Stimulated activated CD4-positive, alpha-beta T cell treated with anti-CD3 and anti-CD28 coated beads, Interleukin-2, amount 100 ng/mL, for 4 hours (primary cell): Measurements from ENCODE around the gene XRN1.
"Not testable (repeated sequence)": the region's sequence is repeated elsewhere in the genome, so short reads cannot be mapped to it uniquely, and the experiment has no call there.

Experiments used
- DNase-seq: peaks from one replicate; pipeline ENCODE4 v3.0.0-alpha.2; 2020; ENCODE audit warnings: low read depth

The XRN1 gene

DNA sequence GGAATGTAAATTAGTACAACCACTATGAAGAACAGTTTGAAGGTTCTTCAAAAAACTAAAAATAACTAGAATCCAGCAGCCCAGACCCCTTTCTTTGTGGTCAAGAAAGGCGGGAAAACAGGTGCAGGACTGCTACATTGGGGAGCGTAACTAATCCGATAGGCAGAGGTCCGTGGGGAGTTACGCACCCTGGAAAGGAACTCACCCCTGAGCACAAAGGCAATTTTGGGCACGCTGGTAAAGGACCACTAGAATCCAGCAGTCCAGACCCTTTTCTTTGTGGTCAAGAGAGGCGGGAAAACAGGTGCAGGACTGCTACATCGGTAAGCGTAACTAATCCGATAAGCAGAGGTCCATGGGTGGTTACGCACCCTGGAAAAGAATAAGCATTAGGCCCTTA is 9.7 kb downstream of the XRN1 start:
- not testable (repeated sequence) for DNase-seq

GRCh38 chr3:142436951-142437585 is 10.8 kb downstream of the XRN1 start:
- no peak for DNase-seq

GRCh38 chr3:142434503-142434902 is 13.3 kb downstream of the XRN1 start:
- DNase-seq = no peak

- no peak for DNase-seq
Observed at GRCh38 chr3:142433110-142433509, 14.7 kb downstream of the XRN1 start.

DNA sequence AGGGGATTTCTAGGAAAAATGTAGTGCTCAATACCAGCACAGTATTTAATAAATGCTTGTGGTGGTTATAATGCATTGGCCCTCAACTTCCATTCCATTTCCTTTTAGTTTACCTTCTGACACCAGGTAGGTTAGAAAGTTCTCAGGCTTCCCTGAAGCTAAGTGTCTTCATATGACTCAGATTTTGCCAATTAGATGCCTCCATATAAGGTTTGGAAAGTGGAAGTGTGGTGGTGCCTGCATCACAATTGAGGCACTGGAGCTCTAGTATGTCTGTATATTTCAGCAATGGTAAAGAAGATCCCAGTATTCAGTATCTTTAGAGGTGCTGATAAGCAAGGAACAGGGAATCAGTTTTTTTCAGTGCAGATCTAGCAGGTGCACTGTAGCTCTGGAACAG is 18.3 kb downstream of the XRN1 start:
- no peak for DNase-seq

- DNase-seq = no peak
Observed at GRCh38 chr3:142424754-142425153, 23.1 kb downstream of the XRN1 start.

DNA sequence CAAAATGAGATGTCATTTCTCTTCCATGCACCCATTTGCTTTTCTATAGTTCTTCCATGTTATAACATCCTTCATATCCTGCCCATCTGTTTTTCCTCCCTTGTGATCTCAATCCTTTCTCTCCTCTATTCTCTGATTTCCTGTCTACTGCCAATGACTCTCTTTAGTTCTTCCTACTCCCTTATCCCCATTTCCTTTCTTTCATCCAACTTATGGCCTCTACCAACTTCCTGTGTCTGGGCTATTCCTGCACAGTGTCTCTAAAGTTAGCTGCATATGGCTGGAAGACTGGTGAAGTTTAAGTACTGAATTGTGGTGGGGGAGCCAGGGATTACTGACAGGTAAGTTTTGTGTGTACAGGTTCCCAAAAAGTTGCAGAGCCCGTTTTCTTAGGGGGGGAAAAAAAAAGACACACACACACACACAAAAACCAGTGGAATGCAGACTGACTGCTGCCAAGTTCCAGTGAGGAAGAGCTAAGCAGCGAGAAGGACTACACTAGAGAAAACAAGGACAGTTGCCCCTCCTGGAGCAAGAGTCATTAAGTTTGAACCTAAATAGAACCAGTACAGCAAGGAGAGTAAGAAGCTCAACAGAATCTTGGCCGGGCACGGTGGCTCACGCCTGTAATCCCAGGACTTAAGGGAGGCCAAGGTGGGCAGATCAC is 28.8 kb downstream of the XRN1 start:
- no peak for DNase-seq

- DNase-seq = no peak
Observed at GRCh38 chr3:142417302-142417701, 30.5 kb downstream of the XRN1 start.

- DNase-seq = not testable (repeated sequence)
Observed at GRCh38 chr3:142400537-142400936, 47.3 kb downstream of the XRN1 start.

- no peak for DNase-seq
Observed at GRCh38 chr3:142394921-142395622, 52.8 kb downstream of the XRN1 start.

- no peak for DNase-seq
Observed at GRCh38 chr3:142385078-142385477, 62.8 kb downstream of the XRN1 start.

DNA sequence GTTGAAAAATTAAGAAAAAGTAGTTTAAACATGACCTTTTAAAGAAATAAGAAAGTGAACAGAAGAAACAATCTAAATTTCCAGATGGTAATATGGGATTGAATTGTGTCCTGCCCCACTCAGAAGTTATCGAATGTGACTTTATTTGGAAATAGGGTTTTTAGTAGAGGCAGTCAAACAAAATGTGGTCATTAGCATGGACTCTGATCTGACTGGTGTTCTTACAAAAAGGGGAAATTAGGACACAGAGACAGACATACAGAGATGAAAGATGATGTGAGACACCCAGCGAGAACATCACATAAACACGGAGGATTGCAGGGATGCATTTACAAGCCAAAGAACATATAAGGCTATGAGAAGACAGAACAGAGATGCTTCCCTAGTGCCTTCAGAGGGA is 73.2 kb downstream of the XRN1 start:
- DNase-seq = no peak

DNA sequence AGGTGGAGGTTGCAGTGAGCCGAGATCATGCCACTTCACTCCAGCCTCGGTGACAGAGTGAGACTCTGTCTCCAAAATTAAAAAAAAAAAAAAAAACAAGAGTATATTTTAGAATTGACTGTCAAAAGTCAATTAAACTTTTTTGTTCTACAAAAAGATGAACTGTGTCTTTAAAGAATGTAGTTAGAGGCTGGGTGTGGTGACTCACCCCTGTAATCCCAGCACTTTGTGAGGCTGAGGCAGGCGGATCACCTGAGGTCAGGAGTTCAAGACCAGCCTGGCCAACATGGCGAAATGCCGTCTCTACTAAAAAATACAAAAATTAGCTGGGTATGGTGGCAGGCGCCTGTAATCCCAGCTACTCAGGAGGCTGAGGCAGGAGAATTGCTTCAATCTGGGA is 78.3 kb downstream of the XRN1 start:
- DNase-seq = not testable (repeated sequence)

GRCh38 chr3:142366434-142366833 is 81.4 kb downstream of the XRN1 start:
- no peak for DNase-seq

DNA sequence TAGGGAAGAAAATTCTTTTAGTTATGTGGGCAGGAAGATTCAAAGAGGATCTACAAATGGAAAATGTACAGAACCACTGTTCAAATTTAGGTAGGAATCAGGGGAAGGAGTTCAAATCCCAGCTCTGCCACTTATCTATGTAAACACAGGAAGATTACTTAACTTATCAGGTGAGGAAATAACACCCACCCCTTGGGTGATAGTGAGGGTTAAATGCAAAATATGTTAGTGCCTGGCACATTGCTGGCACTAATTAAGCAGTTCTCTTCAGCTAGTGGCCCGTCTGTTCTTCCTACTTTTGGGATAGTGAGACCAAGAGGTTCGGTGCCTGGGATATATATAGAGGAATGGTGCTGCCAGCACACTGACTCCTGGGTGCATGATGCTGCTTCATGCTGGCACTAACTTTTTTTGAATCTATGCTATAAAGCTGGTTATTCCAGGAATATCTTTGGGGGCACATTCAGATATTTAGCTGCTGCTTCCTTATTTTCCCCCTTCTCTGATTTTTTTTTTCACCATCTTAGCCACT is 83.8 kb downstream of the XRN1 start:
- DNase-seq = no peak

GRCh38 chr3:142363433-142363832 is 84.4 kb downstream of the XRN1 start:
- DNase-seq = not testable (repeated sequence)

DNA sequence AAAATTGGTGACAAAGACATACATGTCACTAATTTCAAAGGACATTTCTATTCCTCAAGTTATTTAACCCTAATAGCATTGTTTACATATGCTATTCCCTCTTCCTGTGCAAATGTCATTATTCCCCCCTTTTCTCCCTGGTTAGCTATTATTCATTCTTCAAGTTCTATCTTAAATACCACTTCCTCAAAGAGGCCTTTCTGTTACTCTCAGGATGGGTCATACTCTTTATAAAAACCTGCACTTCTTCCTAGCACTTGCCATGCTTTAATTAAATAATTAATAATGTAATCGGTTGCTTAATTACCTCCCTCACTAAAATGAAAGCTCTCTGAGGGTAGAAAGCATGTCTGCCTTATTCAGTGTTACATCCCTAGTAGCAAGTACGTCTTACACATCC is 88.5 kb downstream of the XRN1 start:
- no peak for DNase-seq

- no peak for DNase-seq
Observed at GRCh38 chr3:142356818-142357217, 91.0 kb downstream of the XRN1 start.

DNA sequence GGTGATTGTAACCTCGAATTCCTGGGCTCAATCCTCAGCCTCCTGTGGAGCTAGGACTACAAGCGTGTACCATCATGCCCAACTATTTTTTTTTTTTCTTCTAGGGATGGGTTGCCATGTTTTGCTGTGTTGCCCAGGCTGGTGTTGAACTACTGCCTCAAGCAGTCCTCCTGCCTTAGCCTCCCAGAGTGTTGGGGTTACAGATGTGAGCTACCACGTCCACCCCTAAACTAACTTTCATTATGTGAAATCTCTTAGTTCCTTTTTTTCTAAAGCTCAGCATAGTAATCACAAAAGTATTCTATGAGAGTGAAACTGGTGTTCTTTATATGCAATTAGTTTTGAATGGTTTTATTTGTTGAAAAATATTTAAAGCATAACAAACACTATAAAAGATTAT is 92.1 kb downstream of the XRN1 start:
- DNase-seq = no peak

- DNase-seq = no peak
Observed at GRCh38 chr3:142354076-142354475, 93.8 kb downstream of the XRN1 start.

DNA sequence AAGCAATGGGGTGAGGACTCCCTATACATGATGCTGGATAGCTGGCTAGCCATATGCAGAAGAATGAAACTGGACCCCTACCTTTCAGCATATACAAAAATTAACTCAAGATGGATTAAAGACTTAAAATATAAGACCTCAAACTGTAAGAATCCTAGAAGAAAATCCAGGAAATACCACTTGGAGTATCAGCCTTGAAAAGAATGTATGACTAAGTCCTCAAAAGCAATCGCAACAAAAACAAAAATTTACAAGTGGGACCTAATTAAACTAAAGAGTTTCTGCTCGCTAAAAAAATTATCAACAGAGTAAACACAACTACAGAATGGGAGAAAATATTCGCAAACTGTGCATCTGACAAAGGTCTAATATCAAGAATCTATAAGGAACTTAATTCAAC is 94.3 kb downstream of the XRN1 start:
- no peak for DNase-seq

- DNase-seq = not testable (repeated sequence)
Observed at GRCh38 chr3:142352698-142353097, 95.1 kb downstream of the XRN1 start.

GRCh38 chr3:142348460-142348859 is 99.4 kb downstream of the XRN1 start:
- DNase-seq = no peak
